Adipose tissue (tissue), 3 donors: ENCODE measurements around the gene B3GALNT1. TPM values are rescaled to one million over a fixed set of nuclear protein-coding genes. Genes with fewer than 3 reads are reported as not detected.

Source experiments
- H3K27ac ChIP-seq: one replicate; pipeline ENCODE4 v1.5.1; 2013; ENCODE audit warnings: low read depth, low read length
- WGBS, 3 donors: extraction: QIAGEN DNeasy Blood & Tissue Kit; methylation state at CpG; one replicate each; pipeline ENCODE4 v1.1.7; 2013; 5-methylcytosine and 5-hydroxymethylcytosine counted together
- polyA plus RNA-seq, 3 donors: library from polyadenylated mRNA; stranded (reverse); fragments of 200-250 nt; gene quantifications; one replicate each; pipeline ENCODE4 v1.2.3, GENCODE V29; 2013
- donor health status: healthy with polysubstance abuse.
- donor health status: Bipolar disorder and iron deficiency.
- donor health status: healthy.

The B3GALNT1 gene
- polyA plus RNA-seq, 3 donors: 2.4 to 4.8 (median 2.7) TPM

- 78 to 83% (median 82%) methylated on average over 2 of the region's 2 CpGs for WGBS, 3 donors
Observed at GRCh38 chr3:161084277-161084676, 20.9 kb downstream of the B3GALNT1 start.

GRCh38 chr3:161083131-161083530, 22.0 kb downstream of the B3GALNT1 start:
- H3K27ac ChIP-seq: no peak overlapping the region
- 96 to 100% (median 99%) methylated on average over 1 of the region's 1 CpG for WGBS, 3 donors

More at GRCh38 chr3:161084277-161084676, 20.9 kb downstream of the B3GALNT1 start:
- H3K27ac ChIP-seq: no peak overlapping the region

- WGBS, 3 donors: 41 to 79% (median 41%) methylated on average over 2 of the region's 2 CpGs
- H3K27ac ChIP-seq: no peak overlapping the region
Observed at GRCh38 chr3:161082063-161082462, 23.1 kb downstream of the B3GALNT1 start.

- 31 to 75% (median 32%) methylated on average over 4 of the region's 4 CpGs for WGBS, 3 donors
- H3K27ac ChIP-seq: no peak overlapping the region
Observed at GRCh38 chr3:161081633-161082032, 23.5 kb downstream of the B3GALNT1 start.

GRCh38 chr3:161073181-161073580, 32.0 kb downstream of the B3GALNT1 start:
- 91 to 97% (median 97%) methylated on average over 1 of the region's 1 CpG for WGBS, 3 donors

GRCh38 chr3:161072751-161073150, 32.4 kb downstream of the B3GALNT1 start:
- H3K27ac ChIP-seq: no peak overlapping the region

More at GRCh38 chr3:161073181-161073580, 32.0 kb downstream of the B3GALNT1 start:
- no peak overlapping the region for H3K27ac ChIP-seq

GRCh38 chr3:161072211-161072621, 32.9 kb downstream of the B3GALNT1 start:
- no peak overlapping the region for H3K27ac ChIP-seq
- 83 to 92% (median 88%) methylated on average over 1 of the region's 1 CpG for WGBS, 3 donors

- no peak overlapping the region for H3K27ac ChIP-seq
- 59 to 82% (median 68%) methylated on average over 6 of the region's 6 CpGs for WGBS, 3 donors
Observed at GRCh38 chr3:161070980-161071663, 34.0 kb downstream of the B3GALNT1 start.

GRCh38 chr3:161070252-161070930, 34.8 kb downstream of the B3GALNT1 start:
- WGBS, 3 donors: 80 to 90% (median 89%) methylated on average over 9 of the region's 9 CpGs
- no peak overlapping the region for H3K27ac ChIP-seq

- WGBS, 3 donors: 55 to 56% (median 55%) methylated on average over 5 of the region's 5 CpGs
- no peak overlapping the region for H3K27ac ChIP-seq
Observed at GRCh38 chr3:161069511-161070251, 35.5 kb downstream of the B3GALNT1 start.

GRCh38 chr3:161067335-161067734, 37.8 kb downstream of the B3GALNT1 start:
- H3K27ac ChIP-seq: no peak overlapping the region
- 55 to 96% (median 84%) methylated on average over 1 of the region's 1 CpG for WGBS, 3 donors

GRCh38 chr3:161066930-161067329, 38.2 kb downstream of the B3GALNT1 start:
- no peak overlapping the region for H3K27ac ChIP-seq
- 71 to 81% (median 73%) methylated on average over 3 of the region's 3 CpGs for WGBS, 3 donors

- H3K27ac ChIP-seq: no peak overlapping the region
- 85 to 89% (median 86%) methylated on average over 5 of the region's 5 CpGs for WGBS, 3 donors
Observed at GRCh38 chr3:161064413-161064812, 40.7 kb downstream of the B3GALNT1 start.

- WGBS, 3 donors: 73 to 81% (median 77%) methylated on average over 5 of the region's 5 CpGs
Observed at GRCh38 chr3:161054860-161055604, 50.1 kb downstream of the B3GALNT1 start.

GRCh38 chr3:161051856-161052255, 53.3 kb downstream of the B3GALNT1 start:
- no peak overlapping the region for H3K27ac ChIP-seq
- WGBS, 3 donors: 87 to 92% (median 92%) methylated on average over 6 of the region's 6 CpGs

More at GRCh38 chr3:161054860-161055604, 50.1 kb downstream of the B3GALNT1 start:
- H3K27ac ChIP-seq: no peak overlapping the region

- no peak overlapping the region for H3K27ac ChIP-seq
- 79 to 93% (median 83%) methylated on average over 3 of the region's 3 CpGs for WGBS, 3 donors
Observed at GRCh38 chr3:161050935-161051334, 54.2 kb downstream of the B3GALNT1 start.

- WGBS, 3 donors: 67 to 81% (median 74%) methylated on average over 4 of the region's 4 CpGs
- no peak overlapping the region for H3K27ac ChIP-seq
Observed at GRCh38 chr3:161049683-161050248, 55.4 kb downstream of the B3GALNT1 start.

- WGBS, 3 donors: 76 to 91% (median 78%) methylated on average over 5 of the region's 5 CpGs
- H3K27ac ChIP-seq: no peak overlapping the region
Observed at GRCh38 chr3:161043336-161044035, 61.7 kb downstream of the B3GALNT1 start.
